ENCODE measurements around the gene RFNG. TPM values are rescaled to one million over a fixed set of nuclear protein-coding genes. Genes with fewer than 3 reads are reported as not detected.

The RFNG gene
- total and polyA plus RNA-seq, 2 of the 13 experiments (the other 11 are each of a cell fraction or from before 2014, with no cell fraction given): 61.4 to 64.0 TPM

DNA sequence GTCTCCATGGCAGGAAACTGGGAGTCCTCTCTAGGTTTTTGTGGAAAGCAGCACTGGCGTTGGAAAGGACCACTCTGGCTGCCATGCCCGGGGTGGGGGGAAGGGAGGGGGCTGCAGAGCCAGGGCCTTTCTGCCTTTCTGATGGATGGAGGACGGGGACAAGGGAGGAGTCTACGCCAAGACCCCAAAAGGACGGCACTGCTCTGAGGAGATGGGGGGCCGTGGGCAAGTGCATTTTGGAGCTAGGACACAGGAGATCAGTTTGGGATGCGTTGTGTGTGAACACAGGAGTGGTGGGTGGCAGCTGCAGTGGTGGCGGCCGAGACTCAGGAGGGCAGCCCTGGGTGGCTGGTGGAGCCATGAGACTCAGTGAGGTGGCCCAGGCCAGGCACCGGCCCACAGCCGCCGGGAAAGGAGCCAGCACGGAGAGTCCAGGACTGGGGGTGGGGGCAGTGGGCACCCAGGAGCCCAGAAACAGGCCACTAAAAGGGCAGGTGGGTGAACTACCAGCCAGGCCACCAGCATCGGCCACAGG is 31.0 kb downstream of the RFNG start (continued):
- 0 out of 2 replicates have a peak, but pooled peaks have one; percentile 21 for TF ChIP-seq MTF1 (CRISPR knock-in tag; IDR thresholded peaks at IDR 0.05)
- TF ChIP-seq ZNF329 (CRISPR knock-in tag; IDR thresholded peaks at IDR 0.05; ENCODE audit: low read depth): 0 out of 2 replicates have a peak, but pooled peaks have one; percentile 4
- TF ChIP-seq, protein P1, sequence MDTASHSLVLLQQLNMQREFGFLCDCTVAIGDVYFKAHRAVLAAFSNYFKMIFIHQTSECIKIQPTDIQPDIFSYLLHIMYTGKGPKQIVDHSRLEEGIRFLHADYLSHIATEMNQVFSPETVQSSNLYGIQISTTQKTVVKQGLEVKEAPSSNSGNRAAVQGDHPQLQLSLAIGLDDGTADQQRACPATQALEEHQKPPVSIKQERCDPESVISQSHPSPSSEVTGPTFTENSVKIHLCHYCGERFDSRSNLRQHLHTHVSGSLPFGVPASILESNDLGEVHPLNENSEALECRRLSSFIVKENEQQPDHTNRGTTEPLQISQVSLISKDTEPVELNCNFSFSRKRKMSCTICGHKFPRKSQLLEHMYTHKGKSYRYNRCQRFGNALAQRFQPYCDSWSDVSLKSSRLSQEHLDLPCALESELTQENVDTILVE (CRISPR knock-in tag; IDR thresholded peaks at IDR 0.05): no peak
- TF ChIP-seq ZNF703 (CRISPR knock-in tag; IDR thresholded peaks at IDR 0.05; ENCODE audit: borderline replicate concordance): peak; percentile 27; the same call in 1 of the 2 replicates
- TF ChIP-seq ZNF83 (CRISPR knock-in tag; IDR thresholded peaks at IDR 0.05; ENCODE audit: borderline replicate concordance): peak; percentile 65; the same call in 1 of the 2 replicates
- TF ChIP-seq NRL (CRISPR knock-in tag; IDR thresholded peaks at IDR 0.05; ENCODE audit: borderline replicate concordance): 0 out of 2 replicates have a peak, but pooled peaks have one; percentile 21
- TF ChIP-seq, protein P2, sequence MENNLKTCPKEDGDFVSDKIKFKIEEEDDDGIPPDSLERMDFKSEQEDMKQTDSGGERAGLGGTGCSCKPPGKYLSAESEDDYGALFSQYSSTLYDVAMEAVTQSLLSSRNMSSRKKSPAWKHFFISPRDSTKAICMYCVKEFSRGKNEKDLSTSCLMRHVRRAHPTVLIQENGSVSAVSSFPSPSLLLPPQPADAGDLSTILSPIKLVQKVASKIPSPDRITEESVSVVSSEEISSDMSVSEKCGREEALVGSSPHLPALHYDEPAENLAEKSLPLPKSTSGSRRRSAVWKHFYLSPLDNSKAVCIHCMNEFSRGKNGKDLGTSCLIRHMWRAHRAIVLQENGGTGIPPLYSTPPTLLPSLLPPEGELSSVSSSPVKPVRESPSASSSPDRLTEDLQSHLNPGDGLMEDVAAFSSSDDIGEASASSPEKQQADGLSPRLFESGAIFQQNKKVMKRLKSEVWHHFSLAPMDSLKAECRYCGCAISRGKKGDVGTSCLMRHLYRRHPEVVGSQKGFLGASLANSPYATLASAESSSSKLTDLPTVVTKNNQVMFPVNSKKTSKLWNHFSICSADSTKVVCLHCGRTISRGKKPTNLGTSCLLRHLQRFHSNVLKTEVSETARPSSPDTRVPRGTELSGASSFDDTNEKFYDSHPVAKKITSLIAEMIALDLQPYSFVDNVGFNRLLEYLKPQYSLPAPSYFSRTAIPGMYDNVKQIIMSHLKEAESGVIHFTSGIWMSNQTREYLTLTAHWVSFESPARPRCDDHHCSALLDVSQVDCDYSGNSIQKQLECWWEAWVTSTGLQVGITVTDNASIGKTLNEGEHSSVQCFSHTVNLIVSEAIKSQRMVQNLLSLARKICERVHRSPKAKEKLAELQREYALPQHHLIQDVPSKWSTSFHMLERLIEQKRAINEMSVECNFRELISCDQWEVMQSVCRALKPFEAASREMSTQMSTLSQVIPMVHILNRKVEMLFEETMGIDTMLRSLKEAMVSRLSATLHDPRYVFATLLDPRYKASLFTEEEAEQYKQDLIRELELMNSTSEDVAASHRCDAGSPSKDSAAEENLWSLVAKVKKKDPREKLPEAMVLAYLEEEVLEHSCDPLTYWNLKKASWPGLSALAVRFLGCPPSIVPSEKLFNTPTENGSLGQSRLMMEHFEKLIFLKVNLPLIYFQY (CRISPR knock-in tag; IDR thresholded peaks at IDR 0.05; ENCODE audit: borderline replicate concordance): no peak
- peak; percentile 76; the same call in 1 of the 2 replicates for TF ChIP-seq NCOA1 (CRISPR knock-in tag; IDR thresholded peaks at IDR 0.05)
- peak; percentile 88; the same call in 1 of the 2 replicates for TF ChIP-seq MTF2 (CRISPR knock-in tag; IDR thresholded peaks at IDR 0.05; ENCODE audit: borderline replicate concordance)
- peak; percentile 43; the same call in 1 of the 2 replicates for TF ChIP-seq ARID2 (CRISPR knock-in tag; IDR thresholded peaks at IDR 0.05; ENCODE audit: borderline replicate concordance)
- 0 out of 2 replicates have a peak, but pooled peaks have one; percentile 31 for TF ChIP-seq ZSCAN20 (CRISPR knock-in tag; IDR thresholded peaks at IDR 0.05; ENCODE audit: borderline replicate concordance)
- no peak for TF ChIP-seq NFE2L2 (IDR thresholded peaks at IDR 0.05; ENCODE audit: low read length)
- TF ChIP-seq MED13 (CRISPR knock-in tag; IDR thresholded peaks at IDR 0.05): 0 out of 2 replicates have a peak, but pooled peaks have one; percentile 82
- TF ChIP-seq, protein P3, sequence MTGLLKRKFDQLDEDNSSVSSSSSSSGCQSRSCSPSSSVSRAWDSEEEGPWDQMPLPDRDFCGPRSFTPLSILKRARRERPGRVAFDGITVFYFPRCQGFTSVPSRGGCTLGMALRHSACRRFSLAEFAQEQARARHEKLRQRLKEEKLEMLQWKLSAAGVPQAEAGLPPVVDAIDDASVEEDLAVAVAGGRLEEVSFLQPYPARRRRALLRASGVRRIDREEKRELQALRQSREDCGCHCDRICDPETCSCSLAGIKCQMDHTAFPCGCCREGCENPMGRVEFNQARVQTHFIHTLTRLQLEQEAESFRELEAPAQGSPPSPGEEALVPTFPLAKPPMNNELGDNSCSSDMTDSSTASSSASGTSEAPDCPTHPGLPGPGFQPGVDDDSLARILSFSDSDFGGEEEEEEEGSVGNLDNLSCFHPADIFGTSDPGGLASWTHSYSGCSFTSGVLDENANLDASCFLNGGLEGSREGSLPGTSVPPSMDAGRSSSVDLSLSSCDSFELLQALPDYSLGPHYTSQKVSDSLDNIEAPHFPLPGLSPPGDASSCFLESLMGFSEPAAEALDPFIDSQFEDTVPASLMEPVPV (CRISPR knock-in tag; IDR thresholded peaks at IDR 0.05): peak; percentile 71
- peak; percentile 82 for TF ChIP-seq AGO2 (optimal IDR thresholded peaks at IDR 0.05; ENCODE audit: low read depth, low read length)
- TF ChIP-seq GABPB1 (CRISPR knock-in tag; IDR thresholded peaks at IDR 0.05): no peak
- peak; percentile 27; the same call in 1 of the 2 replicates for TF ChIP-seq MIER2 (CRISPR knock-in tag; IDR thresholded peaks at IDR 0.05)
- TF ChIP-seq, protein P4, sequence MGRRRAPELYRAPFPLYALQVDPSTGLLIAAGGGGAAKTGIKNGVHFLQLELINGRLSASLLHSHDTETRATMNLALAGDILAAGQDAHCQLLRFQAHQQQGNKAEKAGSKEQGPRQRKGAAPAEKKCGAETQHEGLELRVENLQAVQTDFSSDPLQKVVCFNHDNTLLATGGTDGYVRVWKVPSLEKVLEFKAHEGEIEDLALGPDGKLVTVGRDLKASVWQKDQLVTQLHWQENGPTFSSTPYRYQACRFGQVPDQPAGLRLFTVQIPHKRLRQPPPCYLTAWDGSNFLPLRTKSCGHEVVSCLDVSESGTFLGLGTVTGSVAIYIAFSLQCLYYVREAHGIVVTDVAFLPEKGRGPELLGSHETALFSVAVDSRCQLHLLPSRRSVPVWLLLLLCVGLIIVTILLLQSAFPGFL (CRISPR knock-in tag; IDR thresholded peaks at IDR 0.05): no peak
- TF ChIP-seq HOXD1 (CRISPR knock-in tag; IDR thresholded peaks at IDR 0.05): 0 out of 2 replicates have a peak, but pooled peaks have one; percentile 17
